GM19043 (cell line): ENCODE results near the gene ROBO2.

Experiments used
- ATAC-seq: cut with Tn5 transposase; IDR thresholded peaks from one replicate; pipeline ENCODE4 v1.9.1; 2021; ENCODE audit warnings: low read depth; ENCODE audit not compliant: unreplicated experiment

Gene ROBO2

DNA sequence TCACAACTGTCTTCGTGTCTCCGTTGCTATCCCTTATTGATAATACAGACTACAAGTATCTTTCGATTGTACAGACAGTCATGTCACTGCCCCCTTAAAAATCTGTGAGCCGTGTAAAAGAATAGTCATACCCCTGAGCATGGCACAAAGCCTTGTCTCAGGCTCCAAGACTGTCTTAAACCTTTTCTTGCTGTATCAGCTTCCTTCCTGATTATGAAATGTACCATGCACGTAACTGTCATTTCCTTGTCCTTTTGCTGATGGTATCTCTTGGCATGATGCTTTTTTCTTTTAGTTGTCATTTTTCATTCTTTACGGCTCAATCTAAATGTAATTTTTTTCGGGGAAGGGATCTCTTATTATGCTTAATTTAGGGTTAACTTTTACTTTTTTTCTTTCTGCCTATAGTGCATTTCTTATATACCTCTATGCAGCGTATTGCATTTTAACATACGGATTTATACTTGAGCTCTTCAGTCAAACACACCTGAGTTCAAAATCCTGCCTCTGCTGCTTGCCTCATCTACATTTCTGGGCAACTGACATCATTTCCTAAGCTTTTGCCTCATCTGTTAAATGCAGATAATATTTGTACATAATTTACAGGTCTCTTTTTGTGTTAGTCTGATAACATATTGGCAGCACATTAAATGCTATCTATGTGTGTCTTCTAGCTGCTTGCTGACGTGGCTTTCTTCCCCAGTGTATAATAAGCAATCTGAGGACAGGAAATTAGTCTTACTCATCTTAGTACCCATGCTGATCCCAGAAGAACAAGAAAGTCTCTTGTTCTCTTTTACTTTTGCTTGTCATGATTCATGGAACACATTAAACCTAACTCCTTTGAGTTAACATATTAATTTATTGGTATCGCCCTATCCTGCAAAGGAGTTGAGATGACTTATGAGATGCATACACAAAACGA, 57.3 kb downstream of the ROBO2 start:
- no peak for ATAC-seq

DNA sequence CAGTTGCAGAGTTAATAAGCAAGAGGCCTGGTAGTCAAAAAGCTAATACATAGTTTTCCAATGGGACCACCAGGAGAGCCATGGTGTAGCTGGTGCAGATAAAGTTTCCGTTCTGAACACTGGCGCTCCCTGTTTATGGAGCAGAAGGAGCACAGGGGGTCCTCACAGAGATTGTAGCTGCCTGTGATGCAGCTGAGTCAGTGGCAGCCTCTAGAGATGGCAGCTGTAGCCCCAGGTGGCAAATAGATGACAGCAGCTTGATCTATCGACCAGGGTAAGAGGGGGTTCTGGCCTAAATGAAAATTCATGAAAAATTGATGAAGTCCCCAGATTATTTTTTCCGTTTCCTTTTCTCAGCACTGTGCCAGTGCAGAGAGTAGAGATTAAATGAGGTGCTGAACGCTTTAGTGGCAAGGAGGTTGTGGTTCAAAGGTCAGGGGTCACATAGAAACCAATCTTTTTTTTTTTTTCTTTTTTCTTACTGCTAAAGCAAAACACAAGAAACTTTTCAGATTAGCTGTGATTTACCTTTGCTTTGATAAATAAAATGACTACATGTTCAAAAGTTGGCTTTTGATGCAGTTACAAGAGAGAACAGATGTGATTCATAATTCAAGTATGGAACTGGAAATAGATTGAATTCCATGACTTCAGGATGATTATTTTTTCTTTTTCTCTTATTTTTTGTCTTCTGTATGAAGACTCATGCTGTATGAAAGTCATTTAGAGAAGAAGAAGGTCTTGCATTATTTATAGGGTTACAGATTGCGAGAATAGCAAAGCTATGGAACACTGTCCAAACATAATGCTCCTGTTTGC, 63.3 kb downstream of the ROBO2 start:
- no peak for ATAC-seq

DNA sequence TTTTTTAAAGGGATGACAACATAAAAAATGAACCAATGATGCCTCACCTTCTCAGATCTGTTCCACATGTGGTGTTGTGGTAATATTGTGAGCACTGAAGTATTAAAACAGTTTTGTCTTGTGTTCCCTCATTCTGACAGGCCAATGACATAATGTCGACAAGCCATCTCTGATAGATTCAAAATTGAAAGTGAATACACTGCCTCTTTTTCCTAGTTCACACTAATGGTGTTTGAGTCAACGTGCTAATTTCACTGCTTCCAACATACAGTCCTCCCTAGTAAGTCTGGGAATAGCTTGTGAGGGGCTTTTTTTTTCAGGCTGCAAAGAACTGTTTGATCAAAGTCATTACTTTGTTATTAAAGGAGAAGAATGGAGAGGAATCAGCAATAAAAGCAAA, 82.8 kb downstream of the ROBO2 start:
- ATAC-seq, result no peak

DNA sequence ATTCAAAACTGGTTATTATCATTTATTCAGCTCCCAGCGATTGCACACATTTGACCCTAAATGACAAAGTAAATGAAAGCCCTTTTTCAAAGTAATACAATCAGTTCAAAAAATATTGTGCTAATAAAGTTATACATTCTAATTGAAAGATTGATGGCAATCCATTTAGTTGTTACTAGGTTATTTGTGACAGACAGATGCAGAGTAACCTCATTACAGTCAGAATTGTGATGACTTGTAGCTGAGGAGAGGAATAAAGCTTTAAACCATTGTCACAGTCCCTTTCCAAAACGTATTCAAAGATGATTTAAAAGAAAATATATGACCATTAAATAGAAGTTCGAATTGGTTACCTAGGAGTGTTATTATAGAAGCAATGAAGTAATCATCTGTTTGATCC, 86.1 kb downstream of the ROBO2 start:
- no peak for ATAC-seq

DNA sequence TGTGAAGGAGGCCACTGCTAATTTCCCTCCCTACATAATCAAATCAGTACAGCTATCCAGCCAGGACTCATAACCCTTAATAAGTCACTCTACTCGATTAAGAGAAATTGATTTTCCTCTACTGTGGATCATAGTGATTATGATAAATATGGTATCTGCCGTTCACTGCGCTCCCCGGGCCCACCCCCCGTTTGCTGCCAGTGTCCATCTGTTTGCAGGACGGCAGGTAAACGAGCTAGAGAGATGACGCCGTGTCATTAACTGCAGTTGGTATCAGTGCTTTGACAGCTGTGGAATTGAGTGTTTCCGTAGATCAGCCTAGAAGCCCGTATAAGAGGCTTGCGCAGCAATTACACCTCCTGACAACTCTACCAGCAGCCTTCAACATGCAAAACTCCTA, 94.9 kb downstream of the ROBO2 start:
- ATAC-seq, result no peak

DNA sequence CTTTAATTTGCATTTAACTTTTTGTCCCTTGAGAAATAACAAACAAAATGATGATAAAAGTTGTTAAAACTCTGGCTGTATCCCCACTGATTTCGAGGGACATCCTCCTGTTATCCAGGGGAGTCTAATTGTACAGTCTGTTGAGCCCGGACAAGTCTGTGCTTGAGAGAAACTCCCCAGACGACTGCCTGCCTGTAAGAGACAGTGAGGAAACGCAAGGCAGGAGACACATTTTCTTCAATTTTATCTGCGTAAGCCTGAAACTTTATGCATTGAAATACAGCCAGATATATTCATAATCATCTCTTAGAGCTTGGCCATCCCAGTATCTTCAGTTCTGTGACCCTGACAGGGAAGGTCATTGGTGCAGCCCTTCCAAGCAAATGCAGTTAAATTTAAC, 97.7 kb downstream of the ROBO2 start:
- ATAC-seq, result no peak

DNA sequence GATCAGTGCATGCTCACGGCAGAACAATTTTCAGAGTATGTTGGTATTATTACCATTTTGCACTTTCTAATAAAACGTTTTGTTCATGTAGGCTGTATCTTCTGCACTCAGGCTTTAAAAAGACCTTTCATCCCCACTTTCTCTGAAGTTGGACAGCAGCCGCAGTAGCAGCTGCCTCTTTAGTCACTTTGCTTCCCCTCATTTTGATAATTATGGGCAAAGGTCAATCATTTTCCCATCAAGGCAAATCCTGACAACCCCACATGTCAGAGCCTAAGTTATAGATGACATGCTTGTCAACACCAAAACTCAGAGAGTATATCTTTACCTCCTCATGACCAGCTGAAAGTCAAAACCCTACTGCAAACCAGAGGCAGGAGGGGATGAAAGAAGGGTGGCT, 99.7 kb downstream of the ROBO2 start:
- ATAC-seq, result no peak

DNA sequence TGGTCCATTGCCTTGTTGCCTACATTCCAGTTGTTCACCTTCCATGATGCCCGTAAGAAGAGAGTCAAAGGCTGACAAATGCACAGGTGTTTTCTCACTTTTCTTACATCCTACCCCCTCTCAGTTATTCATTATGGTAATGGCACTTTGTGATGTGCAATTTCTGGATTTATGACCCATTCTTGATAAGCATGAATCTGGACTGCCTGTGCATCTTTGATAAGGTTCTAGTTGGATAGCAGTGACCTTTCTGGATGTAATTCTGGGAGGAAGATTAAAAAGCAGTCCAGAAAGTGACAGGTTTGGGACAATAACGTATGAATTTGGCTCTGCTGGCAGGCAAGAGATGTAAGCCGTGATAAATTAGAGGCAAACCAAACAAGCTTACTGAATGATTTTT, 101.5 kb downstream of the ROBO2 start:
- no peak for ATAC-seq

DNA sequence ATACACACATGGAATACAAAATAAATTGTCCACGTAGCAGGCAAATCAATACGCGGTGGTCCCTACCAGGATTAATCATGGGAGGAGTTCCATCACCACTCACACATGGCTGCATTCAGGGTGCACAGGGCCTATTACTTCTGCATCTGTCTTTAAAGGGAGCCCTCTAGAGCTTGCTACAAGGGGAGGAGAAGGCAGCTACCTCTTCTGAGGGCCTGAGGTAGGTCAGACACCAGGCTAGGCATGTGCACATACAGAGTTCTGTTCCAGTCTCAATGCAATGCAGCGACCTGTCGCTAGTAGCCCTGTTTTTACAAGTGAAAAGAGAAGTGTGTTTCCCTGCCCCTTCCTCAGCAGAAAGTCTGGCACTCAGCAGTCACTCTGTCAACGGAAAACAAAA, 102.7 kb downstream of the ROBO2 start:
- no peak for ATAC-seq

DNA sequence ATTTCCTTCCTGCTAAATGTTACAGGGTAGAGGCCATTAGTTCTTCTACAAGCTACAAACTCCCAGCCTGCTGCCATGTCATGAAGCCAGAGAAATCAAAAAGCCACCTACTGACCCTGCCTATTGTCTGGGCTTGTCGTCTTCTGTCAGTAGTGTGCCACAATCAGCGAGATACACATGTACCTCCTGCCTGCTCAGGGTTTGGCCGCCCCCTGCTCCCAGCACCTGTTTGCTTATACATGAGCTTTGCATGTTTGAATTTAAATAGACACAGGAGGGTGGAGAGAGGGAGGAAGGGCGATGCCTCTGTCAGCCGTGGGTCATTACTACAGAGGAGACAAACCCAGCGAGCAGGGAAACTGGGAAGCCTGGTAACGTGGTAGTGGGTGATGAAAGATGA, 106.1 kb downstream of the ROBO2 start:
- ATAC-seq, result no peak

DNA sequence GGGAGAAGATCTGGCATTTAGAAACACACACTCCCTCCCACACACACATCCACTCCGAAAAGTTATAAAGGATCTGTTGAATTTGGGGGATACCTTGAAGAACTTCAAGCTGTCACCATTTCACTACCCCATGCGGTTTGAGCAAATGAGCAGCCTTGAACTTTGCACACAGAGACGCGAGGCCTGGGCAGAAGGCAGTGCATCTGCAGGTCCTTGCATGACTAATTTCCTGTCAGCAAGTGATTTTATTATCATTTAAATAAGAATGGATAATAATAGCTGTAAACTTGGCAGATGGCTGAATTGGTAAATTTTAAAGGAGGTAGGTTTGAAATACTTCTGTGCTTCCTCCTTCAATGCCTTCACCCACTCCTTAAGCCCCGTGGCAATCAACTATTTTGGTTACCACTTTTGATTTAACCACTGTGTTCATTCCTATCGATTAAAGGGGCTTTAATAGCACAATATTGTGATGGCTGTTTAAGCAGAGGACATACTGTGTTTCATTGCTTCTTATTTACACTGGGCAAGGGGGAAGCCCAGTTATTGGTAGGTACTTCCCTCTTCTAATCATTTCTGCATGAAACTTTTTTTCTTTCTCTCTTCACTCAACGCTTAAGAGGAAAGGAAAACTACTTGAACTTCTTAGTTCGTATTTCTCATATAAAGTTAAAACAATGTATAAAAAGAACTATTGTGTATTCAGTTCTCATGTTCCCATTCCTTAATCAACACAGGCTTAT, 108.1 kb downstream of the ROBO2 start:
- no peak for ATAC-seq

DNA sequence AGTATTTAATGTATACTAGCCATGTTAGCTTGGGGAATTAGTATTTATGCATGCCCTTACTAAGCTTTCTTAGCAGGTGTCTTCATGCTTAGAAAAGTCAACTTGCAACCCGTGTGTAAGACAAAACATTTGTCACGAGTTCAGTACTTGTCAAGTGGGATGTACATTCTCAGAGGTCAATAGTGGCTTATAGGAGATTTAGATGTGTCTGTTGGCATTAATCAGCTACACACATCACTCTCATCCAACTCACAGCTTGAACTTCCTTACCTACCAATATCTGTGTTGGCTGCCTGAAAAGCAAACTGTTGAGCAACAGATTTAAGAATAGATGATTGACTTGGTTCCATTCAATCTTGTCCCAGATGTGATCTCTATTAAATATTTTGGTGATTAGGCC, 109.5 kb downstream of the ROBO2 start:
- ATAC-seq, result no peak

DNA sequence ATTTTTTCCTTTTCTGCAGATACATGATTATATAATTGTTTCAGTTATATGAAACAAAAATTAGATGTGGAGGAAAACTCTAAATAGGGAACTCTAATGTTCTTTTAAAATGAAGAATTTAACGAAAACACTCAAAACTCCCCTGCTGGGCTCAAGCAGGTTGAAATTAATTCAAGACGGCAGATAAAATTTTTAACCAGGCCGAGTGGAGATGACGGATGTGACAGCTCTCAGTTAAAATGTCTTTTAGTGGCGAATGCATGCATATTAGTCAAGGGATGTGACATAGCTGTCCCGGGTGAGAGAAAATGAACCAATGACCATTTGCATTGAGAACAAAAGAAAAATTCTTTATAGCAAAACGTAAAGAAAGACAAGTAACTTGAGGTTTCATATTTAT, 110.1 kb downstream of the ROBO2 start:
- no peak for ATAC-seq

DNA sequence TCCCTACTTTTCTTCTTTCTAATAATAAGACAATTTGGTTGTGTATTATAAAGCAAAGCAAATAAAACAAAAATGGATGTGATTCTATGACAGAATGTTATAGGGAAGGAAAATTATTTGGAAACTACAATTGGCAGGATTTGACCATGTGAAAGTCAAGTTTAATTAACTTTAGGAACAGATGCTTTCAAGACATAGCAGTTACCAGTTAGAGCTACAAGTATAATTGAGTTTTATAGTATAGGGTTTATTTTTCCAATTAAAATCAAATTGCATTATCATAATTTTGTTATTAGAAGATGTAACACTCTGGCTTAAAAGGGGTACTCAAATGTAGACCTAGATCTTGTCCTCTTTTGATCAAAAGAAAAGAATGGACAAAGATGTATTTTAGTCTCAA, 110.9 kb downstream of the ROBO2 start:
- ATAC-seq, result no peak

DNA sequence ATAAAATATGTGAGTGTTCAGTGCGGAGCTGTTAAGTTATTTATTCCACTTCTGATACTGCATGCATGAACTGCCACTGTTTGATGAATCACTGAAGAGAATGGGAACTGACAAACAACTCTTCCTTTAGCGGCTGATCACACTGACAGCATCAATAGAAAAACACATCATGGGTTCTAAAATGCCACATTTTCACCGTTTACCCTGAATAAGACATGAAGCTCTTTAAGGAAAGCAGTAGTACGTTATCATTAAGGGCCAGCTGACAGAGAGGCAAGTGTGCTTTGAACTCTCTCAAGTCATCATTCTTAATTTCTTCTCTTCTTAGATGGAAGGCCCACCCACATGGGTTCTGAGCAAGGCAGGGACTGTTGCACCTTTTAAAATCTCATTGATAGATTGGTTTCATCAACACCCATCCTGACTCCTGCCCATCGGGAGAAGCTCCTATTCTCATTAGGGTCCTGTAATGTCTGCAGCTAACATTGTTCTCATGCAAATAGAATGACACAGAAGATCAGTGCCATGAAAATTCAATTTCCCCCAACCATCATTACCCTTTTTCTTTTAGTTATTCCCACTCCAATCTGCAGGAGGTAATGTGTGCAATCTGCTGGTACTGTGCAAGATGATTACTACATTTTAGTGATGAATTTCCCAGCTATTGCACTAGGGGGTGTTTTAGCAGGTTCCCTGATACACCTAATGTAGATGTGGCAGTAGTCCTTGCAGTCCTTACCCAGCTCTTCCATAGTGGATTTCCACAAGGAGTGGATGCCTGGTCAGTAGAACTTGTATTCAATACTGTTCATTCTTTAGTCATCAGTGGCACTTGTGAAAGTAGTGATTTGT, 119.1 kb downstream of the ROBO2 start:
- ATAC-seq, result no peak

DNA sequence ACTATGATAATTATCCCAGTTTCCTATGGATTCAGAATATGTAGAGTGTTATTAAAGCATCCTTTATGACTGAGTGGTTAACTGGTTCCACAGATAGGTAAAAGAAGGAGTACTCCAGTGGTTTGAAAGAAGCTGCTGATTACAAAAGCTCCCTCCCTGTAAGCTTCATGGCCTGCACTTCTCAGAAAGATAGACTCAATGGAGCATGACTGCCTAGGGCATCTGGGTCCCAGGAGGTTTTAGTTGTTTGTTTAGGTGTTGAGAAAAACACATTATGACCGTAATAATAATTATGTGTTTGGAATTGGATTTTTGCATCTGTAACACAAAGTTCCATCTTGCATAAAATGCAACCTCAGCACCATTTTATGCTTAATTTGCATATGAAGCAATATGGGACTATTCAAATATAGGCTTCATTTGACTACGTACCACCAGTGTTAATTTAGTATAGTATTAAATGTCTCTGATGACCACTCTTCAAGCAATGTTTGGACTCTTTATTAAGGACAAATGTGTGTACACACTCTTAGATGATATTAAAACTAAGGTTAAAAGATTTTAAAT, 121.1 kb downstream of the ROBO2 start:
- no peak for ATAC-seq

DNA sequence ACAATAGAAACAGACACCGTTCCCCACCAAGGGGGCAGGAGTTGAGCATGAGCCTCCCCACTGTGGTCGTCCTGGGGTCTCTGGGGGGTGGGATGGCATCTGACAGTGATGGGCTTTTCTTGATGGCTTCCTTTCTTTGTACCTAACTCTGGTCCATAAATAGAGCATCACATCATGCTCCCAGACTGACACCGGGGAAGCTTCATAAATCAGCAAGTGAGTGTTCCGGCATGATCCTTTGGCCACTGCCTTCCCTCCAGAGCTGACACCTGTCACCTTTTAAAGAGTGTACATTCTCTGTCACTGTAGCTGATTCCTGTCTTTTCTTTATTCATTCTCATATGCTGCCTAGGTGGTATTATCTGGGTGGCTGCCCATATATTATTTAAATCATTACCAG, 129.9 kb downstream of the ROBO2 start:
- ATAC-seq, result no peak

DNA sequence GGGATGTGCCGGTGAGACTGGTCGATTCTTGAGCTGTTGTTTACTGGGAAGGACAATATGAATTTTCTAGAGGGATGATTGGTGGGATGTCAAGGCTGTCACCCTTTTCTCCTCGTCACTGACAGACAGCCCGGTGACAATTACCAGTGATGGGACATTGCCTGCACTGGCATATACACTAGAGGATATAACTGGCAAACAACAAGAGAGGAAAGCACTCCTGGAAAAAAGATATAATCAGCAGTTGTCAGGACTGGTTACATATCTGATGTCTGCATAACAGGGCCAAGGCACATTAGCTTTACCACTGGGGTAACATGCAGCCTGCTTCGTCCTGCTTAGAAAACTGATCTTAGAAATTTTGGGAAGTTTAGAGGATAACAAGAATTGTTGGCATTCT, 131.1 kb downstream of the ROBO2 start:
- no peak for ATAC-seq

DNA sequence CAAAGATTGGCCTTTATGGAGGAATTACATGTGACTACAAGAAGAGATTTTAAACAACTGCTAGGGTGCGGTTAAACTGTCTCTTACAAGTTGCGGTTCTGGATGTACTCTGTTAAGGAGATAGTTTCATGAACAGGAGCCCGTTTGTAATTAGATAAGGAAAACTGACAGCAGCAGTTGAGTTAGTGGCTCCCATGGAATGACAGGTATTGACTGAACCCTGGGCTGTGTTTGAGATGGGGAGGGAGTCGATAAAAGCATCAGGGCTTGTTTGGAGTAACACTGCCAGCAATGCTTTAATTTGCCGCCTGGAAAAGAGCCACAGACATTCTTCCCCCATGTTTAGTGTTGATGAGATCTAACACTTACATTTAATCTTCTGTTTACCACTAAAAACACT, 139.9 kb downstream of the ROBO2 start:
- ATAC-seq, result no peak

DNA sequence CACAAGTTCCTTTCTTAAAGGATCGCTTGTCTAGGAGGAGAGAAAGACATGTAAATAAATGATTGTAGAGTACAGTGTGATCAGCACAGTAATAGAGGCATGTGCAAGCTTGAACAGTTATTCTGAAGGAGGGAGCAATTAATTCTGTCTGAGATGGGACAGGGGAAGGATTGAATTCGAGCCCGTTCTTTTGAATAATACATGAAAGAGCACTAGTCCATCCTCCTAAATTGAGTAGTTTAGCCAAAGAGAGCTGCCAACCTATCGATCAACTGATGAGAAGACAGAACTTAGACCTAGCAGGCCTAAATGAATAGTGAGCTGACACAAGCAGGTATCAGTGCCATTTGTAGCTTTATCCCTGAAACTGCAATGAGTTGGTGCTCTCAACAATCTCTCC, 142.4 kb downstream of the ROBO2 start:
- no peak for ATAC-seq
